ENCODE measurements around the gene RNMT.
"Not testable (repeated sequence)": the region's sequence is repeated elsewhere in the genome, so short reads cannot be mapped to it uniquely, and the experiment has no call there.

RNMT gene

GRCh38 chr18:13726232-13726971 lies at the start of gene RNMT, which contains the start of gene FAM210A:
RNMT (plus strand) TSS chr18:13726673; CDS start chr18:13731518, 4,845 bp downstream.
FAM210A (minus strand) TSS chr18:13726558; CDS start chr18:13682077, 44,481 bp downstream.
- DNase-seq, result peak; percentile 72

GRCh38 chr18:13677350-13677749 lies 49.1 kb upstream of the RNMT start:
- DNase-seq, result not testable (repeated sequence)

- DNase-seq, result no peak
Observed at GRCh38 chr18:13680612-13681011, 45.9 kb upstream of the RNMT start.

GRCh38 chr18:13681701-13682100 lies 44.8 kb upstream of the RNMT start:
- DNase-seq, result no peak

- no peak for DNase-seq
Observed at GRCh38 chr18:13684546-13684945, 41.9 kb upstream of the RNMT start.

GRCh38 chr18:13688191-13689136 lies 38.0 kb upstream of the RNMT start:
- DNase-seq, result no peak

GRCh38 chr18:13690060-13690459 lies 36.4 kb upstream of the RNMT start:
- not testable (repeated sequence) for DNase-seq

GRCh38 chr18:13695337-13695736 lies 31.1 kb upstream of the RNMT start:
- not testable (repeated sequence) for DNase-seq

GRCh38 chr18:13696961-13697360 lies 29.5 kb upstream of the RNMT start:
- DNase-seq, result no peak

GRCh38 chr18:13700153-13700552 lies 26.3 kb upstream of the RNMT start:
- no peak for DNase-seq

- DNase-seq, result no peak
Observed at GRCh38 chr18:13703899-13704298, 22.6 kb upstream of the RNMT start.

- DNase-seq, result no peak
Observed at GRCh38 chr18:13710414-13710831, 16.1 kb upstream of the RNMT start.

- DNase-seq, result no peak
Observed at GRCh38 chr18:13712400-13713131, 13.9 kb upstream of the RNMT start.

GRCh38 chr18:13713455-13714055 lies 12.9 kb upstream of the RNMT start:
- DNase-seq, result no peak

- no peak for DNase-seq
Observed at GRCh38 chr18:13715330-13715729, 11.1 kb upstream of the RNMT start.

- no peak for DNase-seq
Observed at GRCh38 chr18:13716916-13717315, 9.6 kb upstream of the RNMT start.

- DNase-seq, result no peak
Observed at GRCh38 chr18:13720123-13720522, 6.3 kb upstream of the RNMT start.

GRCh38 chr18:13720847-13721246 lies 5.6 kb upstream of the RNMT start:
- no peak for DNase-seq

GRCh38 chr18:13725566-13726231 lies 774 bp upstream of the RNMT start:
- no peak for DNase-seq

- peak; percentile 5 for DNase-seq
Observed at GRCh38 chr18:13726972-13727331, 479 bp downstream of the RNMT start.

GRCh38 chr18:13730481-13730880 lies 4.0 kb downstream of the RNMT start:
- no peak for DNase-seq

GRCh38 chr18:13735681-13736080 lies 9.2 kb downstream of the RNMT start:
- no peak for DNase-seq

Measured in SHP77 treated with DMSO at 0.1 percent for 48 hours (cell line).